ENCODE measurements around the gene ZBTB7A.

DNA sequence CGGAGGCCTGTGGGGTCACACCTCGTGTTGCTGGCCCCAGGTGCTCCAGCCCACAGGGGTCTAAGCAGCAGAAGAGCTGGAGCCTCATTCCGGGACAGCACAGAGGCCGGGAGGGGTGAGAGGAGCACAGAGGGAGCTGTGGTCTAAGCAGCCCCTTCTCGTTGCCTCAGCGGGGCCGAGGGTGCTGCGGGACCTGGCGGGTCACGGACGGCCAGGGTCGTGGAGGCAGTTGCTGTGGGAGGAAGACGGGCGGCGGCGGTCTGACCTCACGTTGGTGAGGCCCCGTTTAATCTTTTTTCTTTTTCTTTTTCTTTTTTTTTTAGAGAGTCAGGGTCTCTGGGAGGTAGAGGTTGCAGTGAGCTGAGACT is 37.5 kb downstream of the ZBTB7A start:
- no peak for TF ChIP-seq CTCF (conservative IDR thresholded peaks at IDR 0.05; ENCODE audit: low read depth, low read length)
- TF ChIP-seq ELK1 (IDR thresholded peaks at IDR 0.05; ENCODE audit: borderline replicate concordance, low read depth, low read length), result no peak
- no peak for TF ChIP-seq FOS (IDR thresholded peaks at IDR 0.05; ENCODE audit: low read depth, low read length)
